GM21390 (cell line): Measurements from ENCODE around the gene VENTX.

Experiments
- ATAC-seq: cut with Tn5 transposase; IDR thresholded peaks from one replicate; pipeline ENCODE4 v1.9.1; 2021; ENCODE audit not compliant: unreplicated experiment

The VENTX gene

GRCh38 chr10:133237588-133238465 lies at the start of gene VENTX:
Gene VENTX, plus strand, starts transcription at chr10:133237855. Its CDS starts 60 bp downstream, at chr10:133237915.
- ATAC-seq = no peak

- ATAC-seq = no peak
Measured at GRCh38 chr10:133187906-133188681, 49.6 kb upstream of the VENTX start.

GRCh38 chr10:133189256-133189655 lies 48.4 kb upstream of the VENTX start:
- ATAC-seq = no peak

- no peak for ATAC-seq
Measured at GRCh38 chr10:133189726-133190125, 47.9 kb upstream of the VENTX start.

GRCh38 chr10:133190225-133190624 lies 47.4 kb upstream of the VENTX start:
- no peak for ATAC-seq

- no peak for ATAC-seq
Measured at GRCh38 chr10:133191651-133192050, 46.0 kb upstream of the VENTX start.

GRCh38 chr10:133194151-133194550 lies 43.5 kb upstream of the VENTX start:
- no peak for ATAC-seq

GRCh38 chr10:133195096-133195495 lies 42.6 kb upstream of the VENTX start:
- no peak for ATAC-seq

GRCh38 chr10:133195611-133196010 lies 42.0 kb upstream of the VENTX start:
- ATAC-seq = no peak

GRCh38 chr10:133196221-133196915 lies 41.3 kb upstream of the VENTX start:
- no peak for ATAC-seq

- ATAC-seq = no peak
Measured at GRCh38 chr10:133196936-133197758, 40.5 kb upstream of the VENTX start.

GRCh38 chr10:133197786-133198185 lies 39.9 kb upstream of the VENTX start:
- no peak for ATAC-seq

GRCh38 chr10:133198206-133198605 lies 39.4 kb upstream of the VENTX start:
- ATAC-seq = no peak

- no peak for ATAC-seq
Measured at GRCh38 chr10:133198621-133199487, 38.8 kb upstream of the VENTX start.

GRCh38 chr10:133199488-133199885 lies 38.2 kb upstream of the VENTX start:
- ATAC-seq = no peak

- no peak for ATAC-seq
Measured at GRCh38 chr10:133199992-133200611, 37.6 kb upstream of the VENTX start.

GRCh38 chr10:133200621-133201031 lies 37.0 kb upstream of the VENTX start:
- no peak for ATAC-seq

- no peak for ATAC-seq
Measured at GRCh38 chr10:133201151-133201947, 36.3 kb upstream of the VENTX start.
